Fibroblast of mammary gland (primary cell): ENCODE measurements around the gene CLCN4.

Experiments
- DNase-seq: peaks from one replicate; pipeline ENCODE4 v3.0.0-alpha.2; 2010; ENCODE audit warnings: low read depth
- H3K4me3 ChIP-seq: 2 replicates; pipeline ENCODE4 v1.5.1; 2011; ENCODE audit warnings: low read depth, mild to moderate bottlenecking, low read length, moderate library complexity; ENCODE audit not compliant: control insufficient read depth
- CTCF ChIP-seq: conservative IDR thresholded peaks from 2 replicates; pipeline ENCODE4 v1.5.1; 2011; ENCODE audit warnings: low read depth, low read length, inconsistent platforms; ENCODE audit not compliant: control insufficient read depth, insufficient read depth

The CLCN4 gene

GRCh38 chrX:10221651-10222050 is 64.9 kb downstream of the CLCN4 start:
- no peak for TF ChIP-seq CTCF
- no peak overlapping the region for H3K4me3 ChIP-seq
- no peak for DNase-seq

GRCh38 chrX:10223276-10223675 is 66.5 kb downstream of the CLCN4 start:
- no peak overlapping the region for H3K4me3 ChIP-seq
- no peak for DNase-seq
- TF ChIP-seq CTCF = no peak

- TF ChIP-seq CTCF = no peak
- no peak for DNase-seq
- H3K4me3 ChIP-seq = no peak overlapping the region
These were observed 67.0 kb downstream of the CLCN4 start for GRCh38 chrX:10223781-10224180.

GRCh38 chrX:10230222-10230621 is 73.4 kb downstream of the CLCN4 start:
- H3K4me3 ChIP-seq = no peak overlapping the region
- no peak for TF ChIP-seq CTCF
- no peak for DNase-seq

GRCh38 chrX:10231461-10231860 is 74.7 kb downstream of the CLCN4 start:
- no peak for TF ChIP-seq CTCF
- no peak overlapping the region for H3K4me3 ChIP-seq
- no peak for DNase-seq

- no peak for TF ChIP-seq CTCF
- peak; percentile 73 for DNase-seq
- H3K4me3 ChIP-seq = no peak overlapping the region
These were observed 76.4 kb downstream of the CLCN4 start for GRCh38 chrX:10233173-10233572.

- no peak overlapping the region for H3K4me3 ChIP-seq
- TF ChIP-seq CTCF = no peak
- DNase-seq = peak; percentile 71
These were observed 76.9 kb downstream of the CLCN4 start for GRCh38 chrX:10233696-10234095.
